ENCODE data around the gene ARHGEF17.

GRCh38 chr11:73382747-73383146, 74.7 kb downstream of the ARHGEF17 start:
- TF ChIP-seq POLR2A (IDR thresholded peaks at IDR 0.05) = no peak
- TF ChIP-seq, protein P1, sequence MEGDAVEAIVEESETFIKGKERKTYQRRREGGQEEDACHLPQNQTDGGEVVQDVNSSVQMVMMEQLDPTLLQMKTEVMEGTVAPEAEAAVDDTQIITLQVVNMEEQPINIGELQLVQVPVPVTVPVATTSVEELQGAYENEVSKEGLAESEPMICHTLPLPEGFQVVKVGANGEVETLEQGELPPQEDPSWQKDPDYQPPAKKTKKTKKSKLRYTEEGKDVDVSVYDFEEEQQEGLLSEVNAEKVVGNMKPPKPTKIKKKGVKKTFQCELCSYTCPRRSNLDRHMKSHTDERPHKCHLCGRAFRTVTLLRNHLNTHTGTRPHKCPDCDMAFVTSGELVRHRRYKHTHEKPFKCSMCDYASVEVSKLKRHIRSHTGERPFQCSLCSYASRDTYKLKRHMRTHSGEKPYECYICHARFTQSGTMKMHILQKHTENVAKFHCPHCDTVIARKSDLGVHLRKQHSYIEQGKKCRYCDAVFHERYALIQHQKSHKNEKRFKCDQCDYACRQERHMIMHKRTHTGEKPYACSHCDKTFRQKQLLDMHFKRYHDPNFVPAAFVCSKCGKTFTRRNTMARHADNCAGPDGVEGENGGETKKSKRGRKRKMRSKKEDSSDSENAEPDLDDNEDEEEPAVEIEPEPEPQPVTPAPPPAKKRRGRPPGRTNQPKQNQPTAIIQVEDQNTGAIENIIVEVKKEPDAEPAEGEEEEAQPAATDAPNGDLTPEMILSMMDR (IDR thresholded peaks at IDR 0.05) = no peak
- TF ChIP-seq POLR2AphosphoS5 (IDR thresholded peaks at IDR 0.05) = no peak

Data from transverse colon (tissue), 4 donors.